Measurements from ENCODE around the gene PTH1R.

GRCh38 chr3:46863261-46863782, 14.2 kb upstream of the PTH1R start, which contains the start of gene MYL3:
- TF ChIP-seq, protein P1, sequence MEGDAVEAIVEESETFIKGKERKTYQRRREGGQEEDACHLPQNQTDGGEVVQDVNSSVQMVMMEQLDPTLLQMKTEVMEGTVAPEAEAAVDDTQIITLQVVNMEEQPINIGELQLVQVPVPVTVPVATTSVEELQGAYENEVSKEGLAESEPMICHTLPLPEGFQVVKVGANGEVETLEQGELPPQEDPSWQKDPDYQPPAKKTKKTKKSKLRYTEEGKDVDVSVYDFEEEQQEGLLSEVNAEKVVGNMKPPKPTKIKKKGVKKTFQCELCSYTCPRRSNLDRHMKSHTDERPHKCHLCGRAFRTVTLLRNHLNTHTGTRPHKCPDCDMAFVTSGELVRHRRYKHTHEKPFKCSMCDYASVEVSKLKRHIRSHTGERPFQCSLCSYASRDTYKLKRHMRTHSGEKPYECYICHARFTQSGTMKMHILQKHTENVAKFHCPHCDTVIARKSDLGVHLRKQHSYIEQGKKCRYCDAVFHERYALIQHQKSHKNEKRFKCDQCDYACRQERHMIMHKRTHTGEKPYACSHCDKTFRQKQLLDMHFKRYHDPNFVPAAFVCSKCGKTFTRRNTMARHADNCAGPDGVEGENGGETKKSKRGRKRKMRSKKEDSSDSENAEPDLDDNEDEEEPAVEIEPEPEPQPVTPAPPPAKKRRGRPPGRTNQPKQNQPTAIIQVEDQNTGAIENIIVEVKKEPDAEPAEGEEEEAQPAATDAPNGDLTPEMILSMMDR (conservative IDR thresholded peaks at IDR 0.05 in 1 of 2, IDR thresholded peaks at IDR 0.05 in 1 of 2; ENCODE audit: extremely low read depth in 1 of 2, insufficient read depth in 1 of 2, low read depth in 1 of 2, low read length in 2 of 2): no peak
- no peak for TF ChIP-seq EZH2 (IDR thresholded peaks at IDR 0.05; ENCODE audit: borderline replicate concordance, low read length)

All from mammary epithelial cell (primary cell).